Left kidney (tissue), 2 donors: ENCODE data around the gene AOPEP. TPM values are rescaled to one million over a fixed set of nuclear protein-coding genes. Genes with fewer than 3 reads are reported as not detected.
"Not testable (repeated sequence)": the region's sequence is repeated elsewhere in the genome, so short reads cannot be mapped to it uniquely, and the experiment has no call there.

Source experiments
- DNase-seq: peaks from one replicate; pipeline ENCODE4 v3.0.0-alpha.2; 2013
- polyA plus RNA-seq: library from polyadenylated mRNA; unstranded; fragments of 120-200 nt; gene quantifications from one replicate; pipeline ENCODE4 v1.2.1, GENCODE V29; 2013; ENCODE audit not compliant: insufficient read length

Gene AOPEP
- polyA plus RNA-seq, 1 donor = 54.5 TPM

DNA sequence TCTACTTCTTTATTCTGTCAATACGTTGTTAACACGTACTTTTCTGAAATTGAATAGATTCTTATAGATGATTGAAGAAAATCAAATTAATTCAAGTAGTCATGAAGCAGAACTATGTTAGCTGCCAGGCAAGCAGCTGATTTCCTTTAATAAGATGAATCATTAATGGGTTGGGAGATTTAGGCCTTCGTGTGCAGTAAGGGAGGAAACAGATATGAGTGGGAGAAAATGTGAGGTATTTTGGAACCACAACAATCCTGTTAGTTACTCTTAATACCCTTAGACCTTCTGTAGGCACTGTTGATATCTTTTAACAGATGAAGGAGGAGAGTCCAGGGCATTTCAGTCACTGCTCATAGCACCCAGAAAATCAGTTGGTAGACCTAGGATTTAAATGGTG, 121.0 kb downstream of the AOPEP start:
- peak; percentile 50 for DNase-seq

DNA sequence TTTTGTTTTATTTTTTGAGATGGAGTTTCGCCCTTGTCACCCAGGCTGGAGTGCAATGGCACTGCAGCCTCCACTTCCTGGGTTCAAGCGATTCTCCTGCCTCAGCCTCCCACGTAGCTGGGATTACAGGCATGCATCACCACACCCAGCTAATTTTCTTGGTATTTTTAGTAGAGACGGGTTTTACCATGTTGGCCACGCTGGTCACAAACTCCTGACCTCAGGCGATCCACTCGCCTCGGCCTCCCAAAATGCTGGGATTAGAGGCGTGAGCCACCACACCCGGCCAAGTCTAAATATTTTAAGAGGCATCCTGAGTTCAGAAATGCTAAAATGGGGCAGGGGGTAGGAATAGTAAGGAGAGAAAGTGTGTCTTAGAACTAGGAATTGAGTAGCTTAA, 122.3 kb downstream of the AOPEP start:
- not testable (repeated sequence) for DNase-seq

DNA sequence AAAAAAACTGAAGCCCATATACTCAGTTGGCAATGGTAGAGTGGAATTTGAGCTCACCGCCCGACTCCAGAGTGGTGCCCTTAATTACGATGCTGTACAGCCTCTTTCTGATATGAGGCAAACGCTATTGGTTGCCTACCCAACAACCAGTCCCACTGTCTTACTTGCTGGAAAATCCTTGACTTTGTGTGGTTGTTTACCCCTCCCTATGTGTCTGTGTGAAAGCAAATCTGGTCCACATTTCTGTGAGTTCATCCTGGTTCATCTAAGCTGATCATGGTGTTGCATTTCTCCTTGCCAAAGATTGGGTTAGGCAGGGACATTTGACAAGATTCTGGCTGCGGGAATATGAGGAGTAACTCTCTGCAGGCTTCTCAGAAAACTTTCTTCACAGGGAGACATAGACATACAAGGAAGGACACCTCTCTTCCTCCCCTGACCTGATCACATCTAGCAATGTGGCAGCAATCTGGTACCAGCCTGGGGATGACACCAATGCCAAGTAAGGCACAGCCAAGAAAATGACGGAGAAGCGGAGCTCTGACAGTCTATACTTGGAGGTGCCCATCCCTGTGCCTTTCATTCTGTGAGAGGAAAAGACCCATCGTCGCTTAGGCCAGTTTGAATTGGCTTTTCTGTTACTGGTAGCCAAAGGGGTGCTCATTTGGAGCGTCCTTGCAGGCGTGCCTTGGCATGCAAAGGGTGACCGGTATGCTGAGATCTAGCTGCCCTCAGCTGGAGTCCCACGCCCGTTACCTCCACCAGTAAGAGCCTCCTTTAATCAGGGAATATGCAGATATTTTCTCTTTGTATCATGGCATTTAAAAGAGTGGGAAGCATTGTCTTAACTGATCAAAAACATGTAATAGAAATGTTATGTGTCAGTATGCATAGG, 124.3 kb downstream of the AOPEP start:
- no peak for DNase-seq

DNA sequence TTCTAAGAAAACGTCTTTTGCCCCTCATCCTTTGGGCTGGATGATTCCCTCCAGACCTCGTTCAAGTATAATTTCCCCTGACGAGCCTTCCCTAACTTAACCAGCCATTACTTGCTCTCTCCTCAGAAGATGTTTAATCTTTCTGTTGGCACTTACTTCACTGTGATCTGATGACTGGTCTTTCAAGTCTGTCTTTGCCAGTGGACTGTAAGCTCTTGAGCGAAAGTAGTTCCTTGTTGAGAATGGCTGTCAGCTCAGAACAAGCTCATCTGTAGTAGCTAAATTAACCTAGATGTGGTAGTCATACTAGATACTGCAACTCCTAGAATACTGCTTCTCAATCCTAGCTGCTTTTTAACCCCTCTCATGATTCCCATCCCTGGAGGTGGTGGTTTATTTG, 125.0 kb downstream of the AOPEP start:
- no peak for DNase-seq

DNA sequence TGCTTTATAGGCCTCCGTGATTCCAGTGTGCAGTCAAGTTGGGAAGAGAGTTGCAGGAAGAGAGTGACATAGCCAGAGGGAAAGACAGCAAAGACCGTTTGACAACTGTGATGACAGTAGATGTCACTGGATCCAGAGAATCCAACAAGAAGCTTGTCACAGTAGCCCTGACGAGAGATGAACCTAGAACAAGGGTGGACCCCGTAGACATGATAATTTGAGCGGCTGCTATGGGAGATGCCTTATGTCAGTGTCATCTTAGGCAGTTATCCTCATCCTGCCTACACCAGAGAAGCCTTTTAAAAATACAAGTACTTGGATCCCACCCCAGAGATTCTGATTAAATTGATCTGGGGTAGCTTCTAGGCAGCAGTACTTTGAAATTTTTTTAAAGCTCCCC, 125.4 kb downstream of the AOPEP start:
- DNase-seq = no peak

DNA sequence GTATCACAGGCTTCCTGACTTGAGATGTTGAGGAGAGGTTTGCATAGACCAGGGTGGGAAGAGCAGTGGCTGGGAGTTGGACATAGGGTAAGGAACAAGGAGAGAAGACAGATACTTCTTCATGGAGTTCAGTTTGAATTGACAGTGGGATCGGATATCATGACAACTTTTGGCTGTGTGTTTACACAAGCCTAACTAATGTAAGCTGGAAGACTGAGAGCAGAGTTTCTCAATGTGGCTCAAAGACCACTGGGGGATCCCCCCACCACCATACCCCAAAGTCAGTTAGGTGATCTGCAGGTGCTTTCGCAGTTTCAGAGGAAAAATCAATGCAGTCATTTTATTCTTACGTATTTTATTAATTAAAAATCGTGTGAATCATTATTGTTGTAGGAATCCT, 125.9 kb downstream of the AOPEP start:
- DNase-seq = no peak

DNA sequence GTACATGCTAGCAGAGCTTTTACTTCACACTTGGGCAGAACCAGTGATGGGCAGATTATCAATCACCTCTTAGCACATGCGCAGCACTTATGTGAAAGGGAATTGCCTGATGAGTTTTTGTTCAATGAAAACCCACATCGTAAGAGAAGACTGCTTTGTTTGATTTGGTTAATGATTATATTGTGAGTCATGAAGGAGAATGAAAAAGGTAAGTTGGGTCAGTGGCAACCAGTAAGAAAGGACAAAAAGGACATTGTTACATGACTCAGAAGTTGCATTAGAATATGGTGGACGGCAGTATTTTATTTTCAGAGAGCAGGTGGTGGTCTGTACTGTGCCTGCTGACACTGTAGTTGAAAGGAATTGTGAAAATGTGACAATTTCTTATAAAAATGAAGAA, 127.4 kb downstream of the AOPEP start:
- no peak for DNase-seq

DNA sequence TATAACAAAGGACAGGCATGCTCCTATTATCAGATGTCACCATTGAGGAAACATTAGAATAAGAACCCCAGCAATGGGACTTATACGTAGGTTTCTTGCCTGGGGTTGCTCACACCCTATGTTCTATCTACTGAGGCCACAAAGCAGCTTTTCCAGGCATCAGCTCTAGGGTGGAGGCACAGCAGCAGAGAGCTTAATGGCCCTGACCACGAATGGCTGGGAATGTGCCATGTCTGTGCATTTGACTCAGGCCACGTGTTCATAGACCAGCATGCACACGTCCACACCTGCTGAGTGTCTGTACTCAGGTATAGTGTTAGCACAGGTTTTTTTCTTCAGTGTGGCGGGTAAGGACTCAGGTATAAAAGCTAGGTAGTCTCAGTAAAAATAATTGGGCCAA, 129.4 kb downstream of the AOPEP start:
- DNase-seq = no peak

DNA sequence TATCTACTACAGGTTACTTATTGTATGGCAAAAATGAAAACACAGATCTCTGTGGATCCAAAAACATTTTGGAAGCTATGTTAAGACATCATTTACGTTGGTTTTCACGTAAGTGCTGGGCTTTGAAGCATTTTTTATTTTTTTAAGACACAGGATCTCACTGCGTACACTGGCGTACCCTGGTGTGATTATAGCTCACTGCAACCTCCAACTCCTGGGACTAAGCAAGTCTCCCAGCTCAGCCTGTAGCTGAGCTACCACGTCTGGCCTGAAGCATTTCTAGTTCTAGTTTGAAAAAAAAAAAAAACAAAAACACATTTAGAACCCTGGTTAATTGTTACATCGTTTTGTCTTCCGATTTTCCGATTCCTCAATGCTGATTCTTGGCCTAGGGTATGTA, 131.3 kb downstream of the AOPEP start:
- no peak for DNase-seq

DNA sequence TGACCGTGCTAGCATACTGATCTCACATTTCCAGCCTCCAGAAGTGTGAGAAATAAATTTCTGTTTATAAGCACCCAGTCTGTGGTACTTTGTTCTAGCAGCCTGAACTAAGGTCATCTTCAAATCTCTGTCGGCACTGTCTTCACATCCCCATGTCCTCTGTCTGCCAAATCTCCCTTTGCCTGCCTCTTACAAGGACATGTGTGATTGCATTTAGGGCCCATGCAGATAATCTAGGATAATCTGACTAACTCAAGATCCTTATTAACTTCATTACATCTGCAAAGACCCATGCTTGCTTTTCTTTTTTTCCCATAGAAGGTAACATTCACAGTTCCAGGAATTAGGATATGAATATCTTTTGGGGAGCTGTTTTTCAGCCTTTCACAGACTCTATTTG, 132.7 kb downstream of the AOPEP start:
- no peak for DNase-seq

DNA sequence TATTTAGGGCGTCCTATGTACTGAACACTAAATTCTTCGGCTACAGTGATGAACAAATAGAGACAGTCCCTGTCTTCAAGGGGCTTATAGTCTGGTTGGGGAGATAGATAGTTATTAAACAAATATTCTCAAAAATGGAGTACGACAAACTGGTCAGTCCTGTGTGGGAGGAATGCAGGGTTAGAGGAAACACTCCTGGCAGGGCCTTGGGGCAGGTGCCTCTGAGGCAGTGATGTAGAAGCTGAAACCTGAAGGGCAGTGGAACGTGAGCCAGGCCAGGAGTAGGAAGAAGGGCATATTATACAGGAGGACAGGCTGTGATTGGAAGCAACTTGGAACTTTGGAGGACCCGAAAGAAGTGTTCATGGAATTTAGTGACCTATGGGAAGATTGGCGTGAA, 133.4 kb downstream of the AOPEP start:
- no peak for DNase-seq

DNA sequence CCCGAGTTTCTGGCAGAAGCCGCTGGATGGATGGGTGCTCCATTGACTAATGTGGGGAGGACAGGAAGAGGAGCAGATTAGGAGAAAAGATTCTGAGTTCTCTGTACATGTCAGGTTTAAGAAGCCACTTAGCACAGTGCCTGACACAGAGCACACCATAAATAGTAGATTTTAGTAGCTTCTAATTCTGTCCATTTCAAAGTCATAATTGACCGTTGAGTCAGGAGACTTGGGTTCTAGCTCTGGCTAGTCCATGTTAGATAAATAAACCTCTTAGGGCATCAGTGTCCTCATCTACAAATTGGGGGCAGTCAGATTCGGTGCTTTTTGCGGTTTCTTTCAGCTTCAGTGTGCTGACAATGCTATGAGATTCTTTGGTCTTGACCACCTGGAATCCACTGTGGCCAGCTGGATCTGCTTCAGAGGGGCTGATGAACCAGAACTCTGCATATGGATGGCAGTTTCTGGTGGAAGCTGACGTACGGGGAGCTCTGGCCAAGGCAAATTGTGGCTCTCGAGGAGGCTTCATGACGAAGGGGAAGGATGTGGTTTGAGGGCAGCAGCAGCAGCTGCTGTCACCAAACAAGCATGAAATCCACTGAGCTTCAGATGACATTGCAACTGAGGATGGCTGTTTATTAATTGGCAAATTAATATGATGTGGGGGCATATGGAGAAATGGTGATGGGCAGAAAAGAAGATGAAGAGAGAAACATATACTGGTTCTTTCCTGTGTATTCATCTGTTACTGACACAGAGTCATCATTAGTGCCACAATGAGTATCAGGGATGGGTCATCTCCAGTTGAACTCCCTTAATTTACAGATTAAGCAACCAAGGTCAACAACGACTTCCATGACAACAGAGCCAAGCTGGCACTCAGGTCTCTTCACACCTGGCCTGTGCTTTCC, 134.4 kb downstream of the AOPEP start:
- DNase-seq = no peak

DNA sequence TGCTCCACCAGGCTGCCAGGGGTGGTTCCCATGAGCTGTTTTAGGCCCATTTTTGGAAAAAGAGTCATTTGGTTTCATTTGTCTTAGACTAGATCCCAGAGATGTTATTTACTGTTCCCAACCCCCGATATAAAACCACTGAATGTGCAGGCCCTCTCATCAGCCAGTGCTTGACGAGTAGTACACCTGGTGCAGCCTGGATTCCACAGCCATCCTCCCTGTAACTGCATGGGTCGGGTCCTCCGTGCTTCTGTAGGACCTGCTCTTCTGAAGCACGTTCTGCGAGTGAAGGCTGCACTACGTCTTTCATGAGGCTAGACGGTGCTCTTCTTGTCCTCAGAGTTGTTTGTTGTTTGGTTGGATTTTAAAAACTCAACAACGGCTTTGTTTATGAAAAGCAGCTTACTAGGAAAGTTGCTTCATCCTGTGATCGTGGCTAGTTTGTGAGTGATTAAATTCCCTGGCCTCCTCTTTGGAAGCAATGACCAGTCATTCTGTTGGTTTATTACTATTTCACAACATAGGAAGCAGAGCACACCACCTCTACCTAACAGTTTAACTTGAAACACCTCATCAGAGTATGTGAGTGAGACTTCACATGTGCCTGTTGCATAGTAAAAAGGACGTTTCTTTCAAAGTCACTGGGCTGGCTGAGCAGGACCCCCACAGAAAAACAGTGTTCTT, 135.2 kb downstream of the AOPEP start:
- no peak for DNase-seq

DNA sequence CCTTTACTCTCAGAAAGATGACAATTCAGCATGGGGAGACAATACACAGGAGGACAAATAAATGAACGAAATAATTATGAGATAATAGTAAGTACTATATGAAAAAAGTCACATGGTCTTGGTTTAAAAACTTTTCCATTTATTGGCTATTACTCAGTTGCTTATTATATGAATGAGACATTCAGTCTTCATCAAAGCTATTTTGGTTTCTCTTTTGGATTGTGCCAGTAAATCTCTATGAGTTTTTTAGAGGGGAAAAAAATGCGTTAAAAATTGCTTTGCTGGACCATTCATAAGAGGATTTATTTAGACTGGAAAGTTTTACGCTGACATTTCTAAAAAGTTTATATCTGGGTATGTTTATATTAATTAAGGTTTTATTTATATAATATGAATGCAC, 137.7 kb downstream of the AOPEP start:
- no peak for DNase-seq

DNA sequence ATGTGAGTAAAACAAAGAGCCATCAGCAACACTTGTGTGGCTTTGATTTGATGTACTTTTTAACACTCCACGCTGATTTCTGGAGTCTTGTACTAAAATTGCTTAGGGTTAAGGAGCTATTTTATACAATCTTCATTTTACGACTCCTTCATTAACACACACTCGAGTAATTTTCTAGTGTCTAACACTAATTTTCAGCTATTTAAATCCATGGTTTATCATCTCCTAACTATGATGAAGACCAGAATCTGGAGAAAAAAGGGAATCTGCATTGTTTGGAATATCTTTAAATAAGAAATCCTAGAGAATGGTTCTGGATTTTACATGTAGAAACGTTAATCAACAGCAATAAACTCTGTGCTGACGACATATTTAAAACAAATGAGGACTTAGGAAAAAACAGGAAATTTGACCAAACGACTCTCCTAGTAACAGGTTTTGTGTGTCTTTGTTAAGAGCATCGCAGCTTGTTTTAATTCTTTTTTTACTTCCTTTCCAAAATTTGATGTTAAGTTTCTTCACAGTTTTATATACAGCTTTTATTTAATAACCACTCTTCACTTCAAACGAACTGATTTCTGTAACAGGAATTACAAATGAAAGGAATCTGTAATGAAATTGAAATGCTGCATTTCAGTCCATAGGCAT, 138.5 kb downstream of the AOPEP start:
- DNase-seq = no peak

DNA sequence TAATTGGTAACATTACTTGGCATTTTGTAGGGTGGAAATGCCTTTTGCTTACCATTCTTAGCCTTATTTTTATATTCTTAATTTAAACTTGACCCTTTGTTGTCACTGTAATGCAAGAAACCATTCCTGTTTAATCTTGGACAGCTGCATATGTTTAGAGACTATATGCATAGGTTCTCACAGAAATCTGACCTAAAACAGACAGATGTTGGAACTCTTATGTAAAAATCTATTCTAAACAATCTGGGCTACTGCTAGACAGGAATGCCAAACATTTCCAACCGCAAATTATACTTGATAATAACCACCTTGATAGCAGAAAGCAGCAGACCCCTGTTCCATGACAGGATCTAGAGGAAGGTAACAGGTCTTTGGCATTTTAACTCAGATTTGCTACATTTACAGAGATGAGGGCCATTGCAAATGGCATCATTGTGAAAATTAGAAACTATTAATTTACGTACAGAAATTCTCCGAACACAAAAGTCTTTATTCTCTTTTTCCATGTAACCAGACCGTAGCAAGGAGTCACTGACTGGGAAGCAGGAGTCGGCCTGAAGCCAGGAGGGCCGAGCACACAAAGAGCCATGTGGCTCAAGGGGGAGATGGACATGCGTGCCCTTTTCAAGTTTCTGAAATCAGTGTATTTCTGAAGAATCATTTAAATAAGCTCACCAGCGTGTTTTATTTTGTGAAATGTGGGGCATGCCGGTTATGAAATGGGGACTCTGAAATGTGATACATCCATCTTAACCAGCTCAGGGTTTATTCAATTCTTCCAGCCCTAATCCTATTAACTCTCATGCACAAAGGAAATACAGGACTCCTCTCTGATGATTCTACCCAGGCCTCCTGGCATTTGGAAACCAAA, 139.3 kb downstream of the AOPEP start:
- no peak for DNase-seq

DNA sequence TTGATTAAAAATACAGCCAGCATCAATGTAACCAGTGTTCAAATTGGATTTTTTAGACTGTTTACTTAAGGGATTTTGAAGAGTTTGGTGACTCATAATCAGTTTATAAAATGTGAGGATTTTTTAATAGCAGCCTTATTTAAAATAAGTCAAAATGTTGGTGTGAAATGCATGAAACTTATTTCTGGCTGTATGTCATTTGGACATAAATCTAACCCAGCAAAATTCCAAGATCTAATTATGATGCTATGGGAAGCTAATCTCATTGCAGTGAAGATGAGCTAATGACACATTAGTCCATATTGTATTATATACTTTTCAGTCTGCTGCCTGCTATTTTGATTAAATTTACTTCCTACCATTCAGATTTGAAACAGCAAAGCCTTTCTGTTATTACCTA, 140.3 kb downstream of the AOPEP start:
- no peak for DNase-seq

DNA sequence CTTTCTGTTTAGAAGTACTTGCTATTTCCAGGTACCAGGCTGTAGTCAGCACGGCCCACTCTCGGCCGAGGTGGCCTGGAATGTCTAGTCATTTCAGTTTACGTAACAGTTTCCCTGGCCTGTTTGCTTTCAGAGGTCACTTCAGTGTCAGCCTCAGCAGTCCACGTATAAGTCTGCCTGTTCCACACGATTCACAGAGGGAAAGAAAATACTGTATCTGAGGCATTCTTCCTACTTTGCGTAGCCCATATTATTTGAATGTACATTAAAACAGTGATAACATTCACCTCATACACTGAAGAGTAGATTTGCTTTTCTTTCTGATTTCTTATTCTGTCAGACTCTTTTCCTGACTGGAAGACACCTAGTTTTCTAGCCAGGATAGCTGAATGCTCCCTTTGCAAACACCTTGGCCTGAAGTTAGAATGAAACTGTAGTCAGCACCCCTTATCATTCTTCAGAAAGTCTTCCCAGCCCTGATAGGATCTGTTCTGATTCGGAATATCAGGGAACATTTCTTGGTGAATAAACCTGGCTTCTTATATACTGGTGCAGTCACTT, 140.9 kb downstream of the AOPEP start:
- DNase-seq = peak; percentile 55

DNA sequence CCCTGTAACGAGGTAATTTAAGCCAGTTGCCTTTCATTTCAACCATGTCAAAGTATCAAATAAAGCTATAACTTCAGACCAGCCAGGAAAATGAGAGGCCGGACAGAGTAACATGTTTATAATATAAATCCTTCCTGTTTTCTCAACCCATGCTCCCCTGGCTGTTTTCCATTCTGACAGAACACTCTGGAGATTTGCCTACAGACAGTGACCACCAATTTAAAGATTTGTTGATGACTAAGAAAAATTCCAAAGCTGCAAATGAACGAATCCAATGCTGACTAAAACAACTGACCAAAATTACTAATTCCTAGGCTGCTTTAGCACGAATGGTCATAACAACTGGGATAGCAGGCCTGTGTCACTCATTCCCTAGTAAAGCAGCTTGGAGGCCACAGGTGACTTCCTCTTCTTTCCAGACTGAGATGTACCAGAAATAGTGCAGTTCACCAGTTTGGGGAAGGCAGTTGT, 141.4 kb downstream of the AOPEP start:
- DNase-seq = peak; percentile 38

DNA sequence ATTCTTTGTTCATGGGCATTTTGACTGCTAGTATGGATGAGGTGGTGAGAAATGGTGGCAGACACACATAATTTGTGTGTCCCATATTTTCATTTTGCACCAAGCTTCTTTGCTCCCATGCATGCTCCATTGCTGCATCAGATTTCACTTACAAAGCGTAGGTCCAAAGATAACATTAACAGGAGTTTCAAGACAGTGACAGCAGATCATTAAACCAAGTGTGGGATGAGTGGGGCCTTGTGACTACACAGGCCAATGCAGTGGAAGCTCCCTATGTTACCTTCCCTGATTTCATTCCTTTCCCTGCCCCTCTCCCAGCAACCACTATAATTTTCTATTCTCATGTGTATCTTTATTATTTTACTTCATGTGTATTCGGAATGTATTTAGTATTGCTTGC, 142.0 kb downstream of the AOPEP start:
- peak; percentile 29 for DNase-seq

DNA sequence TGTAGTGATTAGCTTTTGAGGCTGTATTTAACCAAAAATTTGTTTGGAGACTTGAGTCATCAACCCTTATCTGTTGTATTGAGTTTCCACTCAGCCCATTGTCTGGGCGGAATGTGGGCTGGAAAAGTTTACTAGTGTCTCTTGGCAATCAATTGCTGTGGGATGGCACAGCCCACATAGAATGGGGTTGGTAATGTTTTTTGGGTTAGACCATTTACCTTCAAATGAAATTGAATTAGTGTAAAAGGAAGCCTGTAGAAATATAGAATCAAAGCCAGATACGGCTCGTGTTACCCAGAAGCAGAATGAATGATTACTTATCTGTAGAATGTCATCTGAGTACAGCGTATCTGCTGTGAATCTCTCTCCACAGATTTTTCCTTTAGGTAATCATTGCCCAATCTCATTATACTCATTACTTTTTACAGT, 142.9 kb downstream of the AOPEP start:
- DNase-seq = no peak
